Type B pancreatic cell (in vitro differentiated cells): ENCODE measurements around the gene NCK2. TPM values are rescaled to one million over a fixed set of nuclear protein-coding genes. Genes with fewer than 3 reads are reported as not detected.

Experiments used
- DNase-seq: peaks from one replicate; pipeline ENCODE4 v3.0.0; 2021; ENCODE audit warnings: mixed read lengths; ENCODE audit not compliant: unreplicated experiment; ENCODE audit errors: extremely low spot score
- H3K27ac Mint-ChIP-seq: 2 replicates; pipeline ENCODE4 v1.8.0; 2021; ENCODE audit warnings: mild to moderate bottlenecking, mixed read lengths
- H3K27me3 Mint-ChIP-seq: 2 replicates; pipeline ENCODE4 v1.8.0; 2021; ENCODE audit warnings: mixed read lengths
- H3K36me3 Mint-ChIP-seq: 2 replicates; pipeline ENCODE4 v1.8.0; 2021; ENCODE audit warnings: mixed read lengths
- H3K4me1 Mint-ChIP-seq: one replicate; pipeline ENCODE4 v1.8.0; 2021; ENCODE audit warnings: mixed read lengths; ENCODE audit not compliant: unreplicated experiment
- H3K4me3 Mint-ChIP-seq: 2 replicates; pipeline ENCODE4 v1.8.0; 2021; ENCODE audit warnings: mild to moderate bottlenecking, mixed read lengths
- H3K9me3 Mint-ChIP-seq: 2 replicates; pipeline ENCODE4 v1.8.0; 2021; ENCODE audit warnings: mixed read lengths
- total RNA-seq: library from RNA; stranded (reverse); gene quantifications from 2 replicates; pipeline ENCODE4 v1.2.1, GENCODE V29; 2021; ENCODE audit warnings: low replicate concordance
- TF ChIP-seq, protein P1 (sequence below): fragments of 200-600 bp; sonication (generic); conservative IDR thresholded peaks from 2 replicates; pipeline ENCODE4 v1.5.0; 2021; ENCODE audit warnings: antibody characterized with exemption, mild to moderate bottlenecking

The NCK2 gene
- total RNA-seq, 1 donor from 2014 or later, result 86.4 TPM

GRCh38 chr2:105782123-105782522 lies 37.4 kb downstream of the NCK2 start:
- Mint-ChIP-seq H3K27me3 (no peaks in the 10 kb centered on the region), H3K9me3 (no peaks in the 10 kb centered on the region), H3K27ac (no peak overlapping the region), H3K4me3 (no peak overlapping the region), H3K36me3 (peaks cover 4% of the 10 kb centered on the region), H3K4me1 (peaks cover 45% of the 10 kb centered on the region)
- TF ChIP-seq, protein P1, sequence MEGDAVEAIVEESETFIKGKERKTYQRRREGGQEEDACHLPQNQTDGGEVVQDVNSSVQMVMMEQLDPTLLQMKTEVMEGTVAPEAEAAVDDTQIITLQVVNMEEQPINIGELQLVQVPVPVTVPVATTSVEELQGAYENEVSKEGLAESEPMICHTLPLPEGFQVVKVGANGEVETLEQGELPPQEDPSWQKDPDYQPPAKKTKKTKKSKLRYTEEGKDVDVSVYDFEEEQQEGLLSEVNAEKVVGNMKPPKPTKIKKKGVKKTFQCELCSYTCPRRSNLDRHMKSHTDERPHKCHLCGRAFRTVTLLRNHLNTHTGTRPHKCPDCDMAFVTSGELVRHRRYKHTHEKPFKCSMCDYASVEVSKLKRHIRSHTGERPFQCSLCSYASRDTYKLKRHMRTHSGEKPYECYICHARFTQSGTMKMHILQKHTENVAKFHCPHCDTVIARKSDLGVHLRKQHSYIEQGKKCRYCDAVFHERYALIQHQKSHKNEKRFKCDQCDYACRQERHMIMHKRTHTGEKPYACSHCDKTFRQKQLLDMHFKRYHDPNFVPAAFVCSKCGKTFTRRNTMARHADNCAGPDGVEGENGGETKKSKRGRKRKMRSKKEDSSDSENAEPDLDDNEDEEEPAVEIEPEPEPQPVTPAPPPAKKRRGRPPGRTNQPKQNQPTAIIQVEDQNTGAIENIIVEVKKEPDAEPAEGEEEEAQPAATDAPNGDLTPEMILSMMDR, result no peak
- DNase-seq, result no peak

DNA sequence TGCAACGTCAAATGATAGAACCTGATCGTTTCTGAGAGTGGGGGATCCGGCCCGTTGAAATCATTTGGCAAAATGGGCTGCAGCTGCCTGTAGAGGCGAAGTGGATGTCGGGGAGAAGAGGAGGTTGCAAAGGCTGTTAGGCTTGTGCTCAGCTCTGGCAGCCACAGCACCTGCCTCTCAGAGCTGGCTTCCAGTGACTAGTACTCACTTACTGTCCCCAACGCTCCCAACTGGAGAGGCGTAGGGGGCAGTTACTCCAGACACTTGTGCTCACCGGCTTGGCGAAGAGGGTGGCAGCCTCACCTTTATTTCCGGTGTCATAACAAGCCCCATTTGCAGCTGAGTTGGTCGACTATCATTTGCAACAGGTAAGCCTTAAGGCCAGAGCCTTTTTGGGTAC lies 37.9 kb downstream of the NCK2 start:
- TF ChIP-seq, protein P1, result no peak
- no peak for DNase-seq
- Mint-ChIP-seq H3K36me3 (peaks cover 4% of the 10 kb centered on the region), H3K4me1 (peaks cover 40% of the 10 kb centered on the region), H3K27ac (no peak overlapping the region), H3K4me3 (no peak overlapping the region), H3K27me3 (no peaks in the 10 kb centered on the region), H3K9me3 (no peaks in the 10 kb centered on the region)

DNA sequence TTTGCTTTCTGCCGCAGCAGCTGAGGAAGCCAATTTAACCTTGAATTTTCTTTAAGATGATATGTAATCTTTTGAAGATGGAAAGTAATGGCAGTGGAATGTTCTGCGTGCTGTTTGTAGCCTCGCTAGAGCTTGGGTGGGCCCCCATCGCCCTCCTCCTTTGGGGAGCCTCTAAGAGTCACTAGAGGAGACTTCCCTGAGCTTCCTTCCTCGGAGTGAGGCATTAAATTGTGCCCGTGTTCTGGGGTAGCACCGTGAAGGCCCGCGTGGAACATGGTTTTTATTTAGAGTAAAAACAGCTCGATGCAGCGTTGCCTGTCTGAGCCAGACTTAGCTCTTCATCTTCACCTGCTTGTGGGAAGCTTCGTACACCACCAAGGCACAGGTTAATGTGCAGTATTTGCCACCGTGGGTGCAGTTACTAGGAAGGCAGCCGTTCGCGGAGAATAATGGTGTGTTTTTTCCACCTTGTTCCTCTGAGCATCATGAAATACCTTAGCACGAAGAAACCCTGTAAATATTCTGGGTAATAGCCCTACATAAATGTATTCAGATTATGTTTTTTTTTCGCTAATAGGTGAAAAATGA lies 38.5 kb downstream of the NCK2 start:
- DNase-seq, result no peak
- H3K36me3 Mint-ChIP-seq, result peaks cover 4% of the 10 kb centered on the region
- H3K27me3 Mint-ChIP-seq, result no peaks in the 10 kb centered on the region
- TF ChIP-seq, protein P1, result no peak
- H3K27ac Mint-ChIP-seq, result no peak overlapping the region
- no peak overlapping the region for H3K4me3 Mint-ChIP-seq
- peaks cover 34% of the 10 kb centered on the region for H3K4me1 Mint-ChIP-seq
- no peaks in the 10 kb centered on the region for H3K9me3 Mint-ChIP-seq

GRCh38 chr2:105783972-105784371 lies 39.3 kb downstream of the NCK2 start:
- Mint-ChIP-seq H3K36me3 (peaks cover 4% of the 10 kb centered on the region), H3K4me1 (peaks cover 38% of the 10 kb centered on the region), H3K27me3 (no peaks in the 10 kb centered on the region), H3K27ac (no peak overlapping the region), H3K9me3 (no peaks in the 10 kb centered on the region), H3K4me3 (no peak overlapping the region)
- TF ChIP-seq, protein P1, result no peak
- DNase-seq, result no peak

DNA sequence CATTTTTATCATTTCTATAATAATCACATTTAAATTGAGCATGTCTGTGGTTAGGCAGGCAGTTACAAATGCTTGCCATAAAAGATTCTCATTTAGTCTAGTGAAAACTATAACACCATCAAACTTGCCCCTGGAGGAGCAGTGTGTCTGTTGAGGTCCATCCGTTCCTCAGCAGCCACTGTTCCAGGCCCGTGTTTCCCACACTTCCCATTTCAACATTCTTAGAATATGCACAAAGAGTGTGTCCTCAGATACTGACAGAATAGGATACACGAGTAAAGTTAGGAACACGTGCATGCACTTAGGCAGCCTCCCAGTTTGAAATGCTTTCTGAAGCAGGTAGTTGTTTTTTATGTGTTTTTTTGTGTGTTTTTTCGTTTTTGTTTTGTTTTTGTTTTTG lies 39.9 kb downstream of the NCK2 start:
- Mint-ChIP-seq H3K27ac (no peak overlapping the region), H3K36me3 (peaks cover under 1% of the 10 kb centered on the region), H3K27me3 (no peaks in the 10 kb centered on the region), H3K4me3 (no peak overlapping the region), H3K4me1 (peaks cover 38% of the 10 kb centered on the region), H3K9me3 (no peaks in the 10 kb centered on the region)
- no peak for DNase-seq
- TF ChIP-seq, protein P1, result no peak
